SH-SY5Y (cell line): Measurements from ENCODE around the gene TSPYL6.

Source experiments
- GATA2 ChIP-seq: IDR thresholded peaks from 2 replicates; pipeline ENCODE4 v1.6.1; 2011; ENCODE audit warnings: mild to moderate bottlenecking, low read depth, low read length
- GATA3 ChIP-seq: IDR thresholded peaks from 2 replicates; pipeline ENCODE4 v1.6.1; 2011; ENCODE audit warnings: low read depth, mild to moderate bottlenecking, low read length, moderate library complexity

DNA sequence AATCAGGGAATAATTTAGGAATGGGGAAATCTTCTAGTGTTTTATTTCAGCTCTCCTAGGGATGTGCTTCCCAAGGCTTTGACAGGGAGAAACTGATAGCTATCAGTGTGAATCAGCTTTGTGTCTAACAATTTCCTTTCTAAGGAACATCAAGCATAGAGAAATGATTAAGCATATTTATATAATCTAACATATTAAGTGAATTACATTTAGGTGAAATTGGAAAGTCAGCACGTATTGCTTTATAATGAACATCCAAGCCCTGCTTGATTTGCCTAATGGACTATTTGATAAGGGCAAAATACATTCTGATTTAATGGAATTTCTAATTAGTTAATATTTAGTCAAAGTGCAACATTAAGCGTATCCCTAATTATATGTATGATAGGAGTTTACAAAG lies 19.5 kb upstream of the TSPYL6 start:
- TF ChIP-seq GATA2 (no peak), GATA3 (no peak)
